Measurements from ENCODE around the gene CAMTA1.

DNA sequence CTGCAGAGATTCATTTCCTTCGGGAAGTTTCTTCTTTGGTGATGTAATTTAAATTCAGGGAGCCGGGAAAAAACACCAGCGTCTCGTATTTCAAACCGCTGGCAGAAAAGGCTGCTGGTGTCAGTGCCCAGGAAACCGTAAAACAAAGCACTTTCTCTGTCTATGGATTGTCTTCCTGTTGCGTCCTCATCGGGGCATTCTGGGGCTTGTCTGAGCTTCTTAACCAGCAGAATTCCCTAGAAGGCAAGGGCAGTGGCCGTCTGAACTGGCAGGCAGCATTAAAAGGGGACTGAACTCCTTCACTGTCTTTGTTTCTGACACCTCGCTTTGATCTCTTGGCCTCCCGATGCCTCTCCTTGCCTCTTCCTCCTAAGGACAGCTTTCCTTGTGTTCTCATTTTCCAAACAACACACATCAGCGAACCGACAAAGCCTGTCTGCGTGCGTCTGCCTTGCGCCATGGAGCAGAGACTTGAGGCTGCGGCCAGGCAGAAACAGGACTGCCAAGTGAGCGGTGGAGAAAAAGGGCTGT is 594.3 kb downstream of the CAMTA1 start:
- no peak for TF ChIP-seq NFRKB (IDR thresholded peaks at IDR 0.05)
- TF ChIP-seq ELF4 (IDR thresholded peaks at IDR 0.05), result no peak
- no peak for TF ChIP-seq HDGF (IDR thresholded peaks at IDR 0.05; ENCODE audit: borderline replicate concordance)
- no peak for TF ChIP-seq ARNT (IDR thresholded peaks at IDR 0.05)
- TF ChIP-seq LEF1 (IDR thresholded peaks at IDR 0.05; ENCODE audit: borderline replicate concordance), result no peak
- no peak for TF ChIP-seq CTBP1 (IDR thresholded peaks at IDR 0.05; ENCODE audit: borderline replicate concordance)
- no peak for TF ChIP-seq SUZ12 (IDR thresholded peaks at IDR 0.05)
- no peak for TF ChIP-seq SP1 (IDR thresholded peaks at IDR 0.05)
- TF ChIP-seq FOXK2 (IDR thresholded peaks at IDR 0.05), result no peak
- TF ChIP-seq L3MBTL2 (conservative IDR thresholded peaks at IDR 0.05), result no peak
- TF ChIP-seq FOXM1 (IDR thresholded peaks at IDR 0.05; ENCODE audit: borderline replicate concordance), result no peak
- TF ChIP-seq, protein P1, sequence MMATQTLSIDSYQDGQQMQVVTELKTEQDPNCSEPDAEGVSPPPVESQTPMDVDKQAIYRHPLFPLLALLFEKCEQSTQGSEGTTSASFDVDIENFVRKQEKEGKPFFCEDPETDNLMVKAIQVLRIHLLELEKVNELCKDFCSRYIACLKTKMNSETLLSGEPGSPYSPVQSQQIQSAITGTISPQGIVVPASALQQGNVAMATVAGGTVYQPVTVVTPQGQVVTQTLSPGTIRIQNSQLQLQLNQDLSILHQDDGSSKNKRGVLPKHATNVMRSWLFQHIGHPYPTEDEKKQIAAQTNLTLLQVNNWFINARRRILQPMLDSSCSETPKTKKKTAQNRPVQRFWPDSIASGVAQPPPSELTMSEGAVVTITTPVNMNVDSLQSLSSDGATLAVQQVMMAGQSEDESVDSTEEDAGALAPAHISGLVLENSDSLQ (IDR thresholded peaks at IDR 0.05), result no peak
- no peak for TF ChIP-seq BHLHE40 (IDR thresholded peaks at IDR 0.05; ENCODE audit: borderline replicate concordance)
- no peak for TF ChIP-seq TARDBP (IDR thresholded peaks at IDR 0.05)
